ENCODE measurements around the gene C5orf34. TPM values are rescaled to one million over a fixed set of nuclear protein-coding genes. Genes with fewer than 3 reads are reported as not detected.
"Not testable (repeated sequence)": the region's sequence is repeated elsewhere in the genome, so short reads cannot be mapped to it uniquely, and the experiment has no call there.

Gene C5orf34
- total RNA-seq, 1 donor, result 10.4 TPM

GRCh38 chr5:43467100-43467499 lies 47.8 kb downstream of the C5orf34 start:
- TF ChIP-seq, protein P1, sequence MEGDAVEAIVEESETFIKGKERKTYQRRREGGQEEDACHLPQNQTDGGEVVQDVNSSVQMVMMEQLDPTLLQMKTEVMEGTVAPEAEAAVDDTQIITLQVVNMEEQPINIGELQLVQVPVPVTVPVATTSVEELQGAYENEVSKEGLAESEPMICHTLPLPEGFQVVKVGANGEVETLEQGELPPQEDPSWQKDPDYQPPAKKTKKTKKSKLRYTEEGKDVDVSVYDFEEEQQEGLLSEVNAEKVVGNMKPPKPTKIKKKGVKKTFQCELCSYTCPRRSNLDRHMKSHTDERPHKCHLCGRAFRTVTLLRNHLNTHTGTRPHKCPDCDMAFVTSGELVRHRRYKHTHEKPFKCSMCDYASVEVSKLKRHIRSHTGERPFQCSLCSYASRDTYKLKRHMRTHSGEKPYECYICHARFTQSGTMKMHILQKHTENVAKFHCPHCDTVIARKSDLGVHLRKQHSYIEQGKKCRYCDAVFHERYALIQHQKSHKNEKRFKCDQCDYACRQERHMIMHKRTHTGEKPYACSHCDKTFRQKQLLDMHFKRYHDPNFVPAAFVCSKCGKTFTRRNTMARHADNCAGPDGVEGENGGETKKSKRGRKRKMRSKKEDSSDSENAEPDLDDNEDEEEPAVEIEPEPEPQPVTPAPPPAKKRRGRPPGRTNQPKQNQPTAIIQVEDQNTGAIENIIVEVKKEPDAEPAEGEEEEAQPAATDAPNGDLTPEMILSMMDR (IDR thresholded peaks at IDR 0.05; ENCODE audit: insufficient read depth, low read length), result no peak
- no peak for DNase-seq (ENCODE audit: low read depth)
- no peak overlapping the region for H3K4me3 ChIP-seq (ENCODE audit: low read depth, low read length)

DNA sequence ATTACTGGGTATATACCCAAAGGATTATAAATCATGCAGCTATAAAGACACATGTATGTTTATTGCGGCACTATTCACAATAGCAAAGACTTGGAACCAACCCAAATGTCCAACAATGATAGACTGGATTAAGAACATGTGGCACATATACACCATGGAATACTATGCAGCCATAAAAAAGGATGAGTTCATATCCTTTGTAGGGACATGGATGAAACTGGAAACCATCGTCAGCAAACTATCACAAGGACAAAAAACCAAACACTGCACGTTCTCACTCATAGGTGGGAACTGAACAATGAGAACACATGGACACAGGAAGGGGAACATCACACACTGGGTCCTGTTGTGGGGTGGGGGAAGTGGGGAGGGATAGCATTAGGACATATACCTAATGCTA lies 49.5 kb downstream of the C5orf34 start:
- H3K4me3 ChIP-seq (ENCODE audit: low read depth, low read length); DNase-seq (ENCODE audit: low read depth): not testable (repeated sequence)

DNA sequence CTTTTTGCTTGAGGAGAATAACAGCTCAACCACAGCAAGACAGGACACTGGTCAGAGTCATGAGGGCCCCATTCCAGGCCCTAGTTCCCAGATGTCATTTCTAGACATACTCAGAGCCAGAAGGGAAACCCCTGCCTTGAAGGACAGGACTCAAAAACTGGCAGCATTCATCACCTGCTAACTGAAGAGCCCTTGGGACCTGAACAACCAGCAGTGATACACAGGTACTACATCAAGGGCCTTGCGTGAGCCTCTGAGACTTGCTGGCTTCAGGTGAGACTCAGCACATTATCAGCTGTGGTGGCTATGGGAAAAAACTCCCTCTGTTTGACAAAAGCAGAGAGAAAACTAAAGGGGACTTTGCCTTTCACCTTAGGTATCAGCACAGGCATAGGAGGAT lies 53.9 kb downstream of the C5orf34 start:
- no peak overlapping the region for H3K4me3 ChIP-seq (ENCODE audit: low read depth, low read length)
- DNase-seq (ENCODE audit: low read depth), result no peak
- TF ChIP-seq, protein P1 (IDR thresholded peaks at IDR 0.05; ENCODE audit: insufficient read depth, low read length), result no peak

DNA sequence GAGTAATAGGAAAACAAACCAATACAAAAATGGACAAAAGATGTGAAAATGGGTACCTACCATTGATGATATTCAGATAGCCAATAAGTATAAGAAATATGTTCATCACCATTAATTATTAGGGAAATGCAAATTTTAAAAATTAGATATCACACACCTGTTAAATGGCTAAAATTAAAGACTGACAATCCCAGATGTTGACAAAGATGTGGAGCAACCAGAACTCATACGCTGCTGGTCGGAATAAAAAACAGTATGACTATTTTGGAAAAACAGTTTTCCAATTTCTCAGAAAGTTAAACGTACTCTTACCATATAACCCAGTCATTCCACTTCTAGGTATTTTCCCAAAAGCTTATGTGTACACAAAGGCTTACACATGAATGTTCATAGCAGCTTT lies 58.4 kb downstream of the C5orf34 start:
- TF ChIP-seq, protein P1 (IDR thresholded peaks at IDR 0.05; ENCODE audit: insufficient read depth, low read length), result no peak
- H3K4me3 ChIP-seq (ENCODE audit: low read depth, low read length), result no peak overlapping the region
- DNase-seq (ENCODE audit: low read depth), result no peak

DNA sequence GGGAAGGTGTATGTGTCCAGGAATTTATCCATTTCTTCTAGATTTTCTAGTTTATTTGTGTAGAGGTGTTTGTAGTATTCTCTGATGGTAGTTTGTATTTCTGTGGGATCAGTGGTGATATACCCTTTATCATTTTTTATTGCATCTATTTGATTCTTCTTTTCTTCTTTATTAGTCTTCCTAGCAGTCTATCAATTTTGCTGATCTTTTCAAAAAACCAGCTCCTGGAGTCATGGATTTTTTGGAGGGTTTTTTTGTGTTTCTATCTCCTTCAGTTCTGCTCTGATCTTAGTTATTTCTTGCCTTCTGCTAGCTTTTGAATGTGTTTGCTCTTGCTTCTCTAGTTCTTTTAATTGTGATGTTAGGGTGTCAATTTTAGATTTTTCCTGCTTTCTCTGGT lies 73.4 kb downstream of the C5orf34 start:
- not testable (repeated sequence) for DNase-seq (ENCODE audit: low read depth); H3K4me3 ChIP-seq (ENCODE audit: low read depth, low read length)

DNA sequence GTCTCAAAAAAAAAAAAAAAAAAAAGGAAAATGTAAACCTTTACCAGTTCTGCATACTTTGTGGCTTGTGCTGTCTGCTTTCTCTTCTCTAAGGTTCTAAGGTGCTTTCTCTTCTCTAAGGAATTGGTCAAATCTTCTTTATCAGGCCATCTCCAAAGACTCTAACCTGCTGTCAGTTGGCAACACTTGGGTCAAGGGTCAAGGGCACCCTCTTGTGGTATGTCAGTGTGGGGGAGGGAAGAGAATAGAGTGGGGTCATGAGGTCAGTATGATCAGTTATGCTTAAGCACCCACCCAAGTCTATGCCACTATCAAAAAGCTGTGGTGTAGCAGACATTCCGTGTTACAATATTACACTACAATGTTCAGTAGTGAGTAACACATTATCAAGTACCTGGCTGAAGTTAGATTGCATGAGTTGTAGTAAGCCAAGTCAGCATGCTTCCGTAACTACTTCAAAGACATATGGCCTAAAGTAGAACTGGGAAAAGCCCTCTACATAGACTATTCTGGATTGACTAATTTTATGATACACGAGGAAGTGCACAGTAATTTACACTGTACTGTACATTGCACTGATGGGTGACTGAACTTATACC lies 77.8 kb downstream of the C5orf34 start:
- no peak overlapping the region for H3K4me3 ChIP-seq (ENCODE audit: low read depth, low read length)

More for the DNA sequence above, 77.8 kb downstream of the C5orf34 start:
- TF ChIP-seq, protein P1 (IDR thresholded peaks at IDR 0.05; ENCODE audit: insufficient read depth, low read length), result no peak
- no peak for DNase-seq (ENCODE audit: low read depth)

Other genes with a start within 250 kb of the C5orf34 start
- gene HMGCS1, start 201.7 kb downstream of the C5orf34 start, total RNA-seq (ENCODE audit: low replicate concordance), result 37.6 and 90.5 TPM in 2 replicates
- gene CCL28, start 102.8 kb downstream of the C5orf34 start, total RNA-seq (ENCODE audit: low replicate concordance), result 5.1 and 5.6 TPM in 2 replicates
- gene TMEM267, start 31.3 kb downstream of the C5orf34 start, total RNA-seq (ENCODE audit: low replicate concordance), result 9.6 and 35.8 TPM in 2 replicates
- 81.2 and 113 TPM in 2 replicates for gene PAIP1, start 41.9 kb upstream of the C5orf34 start, total RNA-seq (ENCODE audit: low replicate concordance)
- 54.2 and 80.3 TPM in 2 replicates for gene NNT, start 88.0 kb upstream of the C5orf34 start, total RNA-seq (ENCODE audit: low replicate concordance)

All from fibroblast of the aortic adventitia (primary cell).